GM10248 (cell line): ENCODE data around the gene DCUN1D2.

Experiments used
- CTCF ChIA-PET: fragments of 300-600 bp; sonication (Branson Sonifier 250); formaldehyde crosslinking; extraction: SDS; loops from one replicate; lab custom pipeline; 2021; ENCODE audit warnings: antibody characterized with exemption; lab: Yijun Ruan, JAX
- POLR2A ChIA-PET: fragments of 350-650 bp; sonication (Branson Sonifier 250); formaldehyde crosslinking; extraction: SDS; loops from one replicate; lab custom pipeline; 2020; ENCODE audit warnings: antibody characterized with exemption; lab: Yijun Ruan, JAX
- DNase-seq: peaks from one replicate; pipeline ENCODE4 v3.0.0; 2012; ENCODE audit errors: extremely low spot score
- CTCF ChIP-seq: IDR thresholded peaks from 2 replicates; pipeline ENCODE4 v1.5.1; 2012; ENCODE audit warnings: mild to moderate bottlenecking, low read depth; ENCODE audit errors: extremely low read depth, missing control alignments, control extremely low read depth

DCUN1D2 gene

GRCh38 chr13:113490496-113491417 lies at the start of gene DCUN1D2:
TSS of gene DCUN1D2 (minus strand) at chr13:113490711. CDS start at chr13:113490669, 42 bp downstream.
- DNase-seq = peak; percentile 97
- TF ChIP-seq CTCF = no peak
- CTCF ChIA-PET = interaction anchor here (0.9 kb wide), 1 partner anchor 13 kb away, joined by 4 read pairs; no protein-coding TSS in a partner anchor
- POLR2A ChIA-PET = interaction anchor here (0.5 to 0.6 kb wide), 2 partner anchors 25 to 263 kb away, joined by 3 to 4 read pairs; no protein-coding TSS in a partner anchor

- ChIA-PET CTCF (no interaction called here), POLR2A (no interaction called here)
- DNase-seq = no peak
- TF ChIP-seq CTCF = no peak
Measured at GRCh38 chr13:113539822-113540221, 49.3 kb upstream of the DCUN1D2 start.

GRCh38 chr13:113539176-113539575 lies 48.7 kb upstream of the DCUN1D2 start:
- POLR2A ChIA-PET = no interaction called here
- no peak for DNase-seq
- CTCF ChIA-PET = no interaction called here
- no peak for TF ChIP-seq CTCF

- DNase-seq = no peak
- TF ChIP-seq CTCF = no peak
- ChIA-PET CTCF (no interaction called here), POLR2A (no interaction called here)
Measured at GRCh38 chr13:113538689-113539058, 48.2 kb upstream of the DCUN1D2 start.

GRCh38 chr13:113537909-113538688 lies 47.6 kb upstream of the DCUN1D2 start:
- ChIA-PET CTCF (no interaction called here), POLR2A (no interaction called here)
- no peak for DNase-seq
- no peak for TF ChIP-seq CTCF

- no peak for TF ChIP-seq CTCF
- ChIA-PET CTCF (interaction anchor here (1.0 kb wide), 1 partner anchor 8 kb away, joined by 3 read pairs; no protein-coding TSS in a partner anchor), POLR2A (no interaction called here)
- no peak for DNase-seq
Measured at GRCh38 chr13:113537205-113537604, 46.7 kb upstream of the DCUN1D2 start.
